ENCODE results near the gene C6orf15.

C6orf15 gene

DNA sequence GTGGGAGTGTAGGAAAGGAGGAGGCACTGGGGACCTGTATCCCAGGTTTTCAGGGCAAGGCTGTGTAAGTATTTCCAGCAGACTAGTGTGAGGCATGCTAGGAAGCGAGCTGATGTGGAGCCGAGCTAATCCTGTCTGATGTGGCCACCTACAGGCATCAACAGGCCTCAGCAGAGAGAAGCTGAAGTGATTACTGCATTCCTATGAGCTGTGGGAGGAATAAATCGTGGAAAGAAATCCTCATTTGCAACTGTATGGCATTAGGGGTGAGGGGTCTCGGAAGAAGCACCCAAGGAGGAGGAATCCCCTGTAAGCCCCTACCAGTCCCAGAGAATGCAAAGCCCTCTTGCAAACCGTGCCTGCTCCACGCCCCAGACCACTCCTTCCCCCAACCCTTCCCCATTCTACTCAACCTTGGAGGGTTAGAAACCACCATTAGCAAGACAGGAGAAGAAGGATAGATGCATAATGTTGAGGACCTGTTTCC lies 41.6 kb downstream of the C6orf15 start:
- in situ Hi-C loops (cut with MboI; ENCODE audit: low sequenced_read_pairs): loop anchor here (25.0 kb wide), 1 partner anchor 133 kb away; the partner anchor contains the start of genes MUCL3 and SFTA2

DNA sequence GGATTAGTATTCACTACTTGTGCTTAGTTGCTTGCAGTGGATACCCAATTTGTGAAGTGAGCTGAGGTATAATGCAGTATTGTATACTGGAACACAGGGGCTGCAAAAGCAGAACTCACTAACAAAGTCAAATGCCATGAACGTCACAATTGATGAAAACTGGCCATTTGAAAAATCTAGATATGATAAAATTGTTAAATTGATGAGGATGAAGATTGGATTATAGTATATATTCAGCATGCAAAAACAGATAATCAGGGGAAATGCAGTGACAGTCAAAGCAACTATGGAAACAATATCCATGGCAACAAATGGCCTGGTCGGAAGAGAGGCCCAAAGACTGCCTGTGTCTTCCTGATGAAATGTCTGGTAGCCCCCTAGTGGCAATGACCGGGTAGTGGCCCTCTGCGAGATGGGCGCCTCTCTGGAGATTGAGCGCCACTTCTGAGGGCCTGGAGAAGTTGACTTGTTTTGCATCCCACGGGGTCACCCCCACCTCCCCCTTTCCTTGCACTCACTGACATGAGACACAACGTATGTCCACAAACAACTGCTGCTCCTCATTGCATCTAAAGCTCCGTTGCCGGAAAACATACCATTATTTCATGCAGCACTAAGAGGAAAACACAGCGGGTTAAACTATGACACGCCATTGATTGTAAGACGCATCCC lies 43.6 kb downstream of the C6orf15 start:
- in situ Hi-C loops (cut with MboI; ENCODE audit: low sequenced_read_pairs): loop anchor here (25.0 kb wide), 1 partner anchor 132 kb away; the partner anchor contains the start of genes MUCL3 and SFTA2

DNA sequence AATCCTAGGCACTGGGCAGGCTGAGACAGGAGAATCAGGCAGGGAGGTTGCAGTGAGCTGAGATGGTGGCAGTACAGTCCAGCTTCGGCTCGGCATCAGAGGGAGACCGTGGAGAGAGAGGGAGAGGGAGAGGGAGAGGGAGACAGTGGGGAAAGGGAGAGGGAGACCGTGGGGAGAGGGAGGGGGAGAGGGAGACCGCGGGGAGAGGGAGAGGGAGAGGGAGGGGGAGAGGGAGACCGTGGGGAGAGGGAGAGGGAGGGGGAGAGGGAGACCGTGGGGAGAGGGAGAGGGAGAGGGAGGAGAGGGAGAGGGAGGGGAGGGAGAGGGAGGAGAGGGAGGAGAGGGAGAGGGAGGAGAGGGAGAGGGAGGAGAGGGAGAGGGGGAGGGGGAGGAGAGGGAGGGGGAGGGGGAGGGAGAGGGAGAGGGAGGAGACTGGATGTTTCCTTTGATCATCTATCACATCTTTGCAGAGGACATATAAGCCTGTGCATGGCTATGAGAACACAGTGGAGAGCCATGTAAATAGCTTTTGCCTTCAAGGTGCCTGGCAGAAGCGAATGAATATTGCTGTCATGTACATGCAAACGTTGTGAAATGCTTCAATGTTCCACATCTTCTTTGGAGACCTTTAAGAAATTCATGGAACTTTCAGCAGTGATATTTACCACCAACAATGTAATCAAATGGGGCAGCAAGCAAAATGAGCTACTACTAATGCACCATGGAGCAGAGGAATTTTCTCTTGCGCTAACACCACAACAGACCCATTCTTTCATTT lies 44.3 kb downstream of the C6orf15 start:
- in situ Hi-C loops (cut with MboI; ENCODE audit: low sequenced_read_pairs): loop anchor here (25.0 kb wide), 1 partner anchor 131 kb away; the partner anchor contains the start of genes MUCL3 and SFTA2

DNA sequence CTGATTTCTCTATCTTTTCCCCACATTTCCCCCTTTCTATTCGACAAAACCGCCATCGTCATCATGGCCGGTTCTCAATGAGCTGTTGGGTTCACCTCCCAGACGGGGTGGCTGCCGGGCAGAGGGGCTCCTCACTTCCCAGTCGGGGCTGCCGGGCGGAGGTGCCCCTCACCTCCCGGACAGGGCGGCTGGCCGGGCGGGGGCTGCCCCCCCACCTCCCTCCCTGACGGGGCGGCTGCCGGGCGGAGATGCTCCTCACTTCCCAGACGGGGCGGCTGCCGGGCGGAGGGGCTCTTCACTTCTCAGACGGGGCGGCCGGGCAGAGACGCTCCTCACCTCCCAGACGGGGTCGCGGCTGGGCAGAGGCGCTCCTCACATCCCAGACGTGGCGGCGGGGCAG lies 45.3 kb downstream of the C6orf15 start:
- in situ Hi-C loops (cut with MboI; ENCODE audit: low sequenced_read_pairs): loop anchor here (25.0 kb wide), 1 partner anchor 130 kb away; the partner anchor contains the start of genes MUCL3 and SFTA2

DNA sequence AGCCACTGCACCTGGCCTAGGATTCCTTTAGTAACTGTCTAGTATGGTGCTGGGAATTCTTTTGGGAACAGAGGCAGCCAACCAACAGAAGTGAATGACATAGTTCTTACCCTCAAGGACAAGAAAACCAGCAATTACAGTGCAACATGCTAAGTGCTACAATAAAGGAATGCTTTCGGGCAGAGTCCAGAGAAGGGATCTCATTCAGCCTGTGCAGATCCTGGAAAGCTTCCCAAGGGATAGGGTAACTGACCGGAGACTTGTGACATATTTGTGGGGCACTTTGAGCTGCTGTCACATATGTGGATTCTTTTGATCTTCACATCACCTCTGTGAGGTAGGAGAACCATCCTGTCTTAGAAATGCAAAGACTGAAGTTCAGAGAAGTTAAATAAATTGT lies 46.8 kb downstream of the C6orf15 start:
- in situ Hi-C loops (cut with MboI; ENCODE audit: low sequenced_read_pairs): loop anchor here (25.0 kb wide), 1 partner anchor 128 kb away; the partner anchor contains the start of genes MUCL3 and SFTA2

DNA sequence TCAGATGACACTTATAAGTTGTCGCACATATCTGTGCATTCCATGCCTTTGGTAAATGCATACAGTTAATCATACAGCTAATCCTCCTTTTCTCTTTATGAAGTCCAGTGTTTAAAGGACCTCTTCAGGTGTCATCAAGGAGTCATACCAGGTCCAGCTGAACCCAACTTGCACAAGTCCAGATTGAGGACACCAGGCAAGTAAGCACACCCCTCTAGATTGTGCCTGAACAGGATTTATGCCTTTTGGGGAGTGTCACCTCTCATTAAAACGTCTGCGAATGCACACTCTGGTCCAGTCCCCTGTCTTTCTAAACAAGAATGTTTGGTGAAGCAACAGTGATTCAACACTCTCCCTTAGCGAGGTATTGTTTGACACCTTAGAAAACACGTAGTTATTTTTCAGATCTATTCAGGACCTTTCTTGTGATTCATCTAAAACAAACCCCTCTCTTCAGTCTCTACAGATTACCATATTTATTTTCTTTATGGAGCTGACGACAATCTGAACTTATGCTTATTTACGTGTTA lies 48.4 kb downstream of the C6orf15 start:
- in situ Hi-C loops (cut with MboI; ENCODE audit: low sequenced_read_pairs): loop anchor here (25.0 kb wide), 1 partner anchor 127 kb away; the partner anchor contains the start of genes MUCL3 and SFTA2

All from hTERT RPE-1 (cell line).